Tibial nerve (tissue), 4 donors: ENCODE data around the gene THAP12. TPM values are rescaled to one million over a fixed set of nuclear protein-coding genes. Genes with fewer than 3 reads are reported as not detected.

Source experiments
- DNase-seq, 2 donors: peaks; one replicate each; pipeline ENCODE4 v3.0.0-alpha.2; 2019; ENCODE audit warnings: low spot score in 2 of 2
- H3K27ac ChIP-seq, 4 donors: fragments of 200-600 bp; sonication (generic) in 3 of 4; one replicate each; pipeline ENCODE4 v1.5.1; 2017 to 2019; ENCODE audit warnings: mild to moderate bottlenecking in 1 of 4
- H3K27me3 ChIP-seq, 2 donors: fragments of 200-600 bp; sonication (generic) in 1 of 2; one replicate each; pipeline versions ENCODE4 v1.5.1 to v1.6.0; 2017 to 2019
- H3K36me3 ChIP-seq, 3 donors: fragments of 200-600 bp; sonication (generic); one replicate each; pipeline ENCODE4 v1.5.1; 2018 to 2019
- H3K4me1 ChIP-seq, 4 donors: fragments of 200-600 bp; sonication (generic) in 3 of 4; one replicate each; pipeline ENCODE4 v1.5.1; 2017 to 2019
- H3K4me3 ChIP-seq, 4 donors: fragments of 200-600 bp; sonication (generic) in 3 of 4; one replicate each; pipeline ENCODE4 v1.5.1; 2017 to 2019; ENCODE audit warnings: mild to moderate bottlenecking in 1 of 4, moderate library complexity in 1 of 4
- H3K9me3 ChIP-seq, 4 donors: fragments of 200-600 bp; sonication (generic) in 3 of 4; one replicate each; pipeline ENCODE4 v1.5.1; 2017 to 2019
- EP300 ChIP-seq, 2 donors: sonication (generic); formaldehyde crosslinking; IDR thresholded peaks; one replicate each; pipeline ENCODE4 v1.6.1; 2017; ENCODE audit warnings: antibody characterized with exemption in 2 of 2, mild to moderate bottlenecking in 1 of 2
- POLR2A ChIP-seq, 2 donors: fragments of 450-650 bp; IDR thresholded peaks; one replicate each; pipeline ENCODE4 v1.6.1; 2017; ENCODE audit warnings: antibody characterized with exemption in 2 of 2, mild to moderate bottlenecking in 2 of 2, moderate library complexity in 2 of 2
- WGBS, 2 donors: methylation state at CpG; one replicate each; pipeline ENCODE4 v1.1.5; 2018; 5-methylcytosine and 5-hydroxymethylcytosine counted together
- small RNA-seq: library from RNA; depleted of rRNA; stranded (forward); fragments of <200 nt; gene quantifications from one replicate; pipeline ENCODE3, GENCODE V24; 2016
- total RNA-seq, 4 donors: library from RNA; depleted of rRNA; stranded (reverse); fragments of >200 nt; gene quantifications; one replicate each; pipeline ENCODE4 v1.1.0, GENCODE V29; 2016
- TF ChIP-seq, protein P1 (sequence below), 5 experiments: fragments of 200-600 bp in 3 of 5; fragments of 450-650 bp in 2 of 5; sonication (generic) in 3 of 5; IDR thresholded peaks; one replicate each; pipeline ENCODE4 v1.5.1; 2016 to 2019; ENCODE audit warnings: antibody characterized with exemption in 5 of 5, mild to moderate bottlenecking in 3 of 5, moderate library complexity in 2 of 5

Gene THAP12
- total RNA-seq, 4 donors from 2014 or later: 30.4 to 42.6 (median 35.7) TPM

DNA sequence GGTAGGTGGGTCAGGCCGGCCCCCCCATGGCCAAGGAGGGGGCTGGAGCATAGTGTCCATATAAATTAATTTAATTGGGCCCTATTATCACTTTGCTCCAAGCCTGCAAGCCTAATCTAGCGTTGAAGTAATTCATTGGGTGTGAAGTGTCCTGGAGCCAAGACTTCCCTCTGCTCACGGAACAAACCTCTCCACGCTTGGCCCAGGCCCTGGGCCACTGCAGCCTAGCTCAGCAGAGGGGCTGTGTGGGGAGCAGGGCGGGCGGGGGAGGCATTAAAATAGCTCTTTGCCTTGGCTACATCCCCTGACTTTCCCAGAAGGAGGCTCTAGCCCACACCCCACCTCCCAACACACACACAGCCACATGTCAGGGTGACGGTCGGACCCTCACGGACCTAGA lies 73.5 kb downstream of the THAP12 start:
- H3K36me3 ChIP-seq: no peaks in the 10 kb centered on the region
- H3K27ac ChIP-seq: no peak overlapping the region
- no peak for DNase-seq
- H3K9me3 ChIP-seq: no peaks in the 10 kb centered on the region
- 79 to 84% methylated on average over 9 of the region's 9 CpGs for WGBS, 2 donors
- H3K4me3 ChIP-seq: no peak overlapping the region
- no peaks in the 10 kb centered on the region for H3K27me3 ChIP-seq
- TF ChIP-seq EP300 (IDR thresholded peaks at IDR 0.05): no peak
- no peak for TF ChIP-seq POLR2A (IDR thresholded peaks at IDR 0.05)
- TF ChIP-seq, protein P1, sequence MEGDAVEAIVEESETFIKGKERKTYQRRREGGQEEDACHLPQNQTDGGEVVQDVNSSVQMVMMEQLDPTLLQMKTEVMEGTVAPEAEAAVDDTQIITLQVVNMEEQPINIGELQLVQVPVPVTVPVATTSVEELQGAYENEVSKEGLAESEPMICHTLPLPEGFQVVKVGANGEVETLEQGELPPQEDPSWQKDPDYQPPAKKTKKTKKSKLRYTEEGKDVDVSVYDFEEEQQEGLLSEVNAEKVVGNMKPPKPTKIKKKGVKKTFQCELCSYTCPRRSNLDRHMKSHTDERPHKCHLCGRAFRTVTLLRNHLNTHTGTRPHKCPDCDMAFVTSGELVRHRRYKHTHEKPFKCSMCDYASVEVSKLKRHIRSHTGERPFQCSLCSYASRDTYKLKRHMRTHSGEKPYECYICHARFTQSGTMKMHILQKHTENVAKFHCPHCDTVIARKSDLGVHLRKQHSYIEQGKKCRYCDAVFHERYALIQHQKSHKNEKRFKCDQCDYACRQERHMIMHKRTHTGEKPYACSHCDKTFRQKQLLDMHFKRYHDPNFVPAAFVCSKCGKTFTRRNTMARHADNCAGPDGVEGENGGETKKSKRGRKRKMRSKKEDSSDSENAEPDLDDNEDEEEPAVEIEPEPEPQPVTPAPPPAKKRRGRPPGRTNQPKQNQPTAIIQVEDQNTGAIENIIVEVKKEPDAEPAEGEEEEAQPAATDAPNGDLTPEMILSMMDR (IDR thresholded peaks at IDR 0.05): no peak
- no peaks in the 10 kb centered on the region for H3K4me1 ChIP-seq

DNA sequence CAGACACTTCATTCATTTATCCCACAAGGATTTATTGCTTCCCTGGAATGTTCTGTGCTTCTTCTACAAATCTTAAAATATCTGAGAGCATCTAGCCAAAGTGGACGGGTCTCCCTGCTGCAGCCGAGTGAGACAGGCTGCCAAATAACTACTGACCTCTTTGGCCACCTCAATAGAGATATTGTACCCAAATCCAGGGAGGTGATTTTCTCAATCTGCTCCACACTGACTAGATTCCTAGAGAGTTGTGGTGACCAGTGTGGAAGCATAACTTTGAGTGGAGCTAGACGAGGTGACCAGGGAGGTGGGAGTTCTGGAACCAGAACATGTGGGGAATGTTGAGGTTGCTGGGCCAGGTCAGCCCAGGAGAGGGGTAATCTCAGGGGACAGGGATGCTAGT lies 77.5 kb downstream of the THAP12 start:
- no peaks in the 10 kb centered on the region for H3K4me1 ChIP-seq
- DNase-seq: no peak
- no peaks in the 10 kb centered on the region for H3K27me3 ChIP-seq
- WGBS, 2 donors: 34 to 50% methylated on average over 3 of the region's 3 CpGs
- no peaks in the 10 kb centered on the region for H3K9me3 ChIP-seq
- no peak for TF ChIP-seq POLR2A (IDR thresholded peaks at IDR 0.05)
- no peak for TF ChIP-seq EP300 (IDR thresholded peaks at IDR 0.05)
- TF ChIP-seq, protein P1 (IDR thresholded peaks at IDR 0.05): no peak
- H3K27ac ChIP-seq: no peak overlapping the region
- H3K4me3 ChIP-seq: no peak overlapping the region
- no peaks in the 10 kb centered on the region for H3K36me3 ChIP-seq

DNA sequence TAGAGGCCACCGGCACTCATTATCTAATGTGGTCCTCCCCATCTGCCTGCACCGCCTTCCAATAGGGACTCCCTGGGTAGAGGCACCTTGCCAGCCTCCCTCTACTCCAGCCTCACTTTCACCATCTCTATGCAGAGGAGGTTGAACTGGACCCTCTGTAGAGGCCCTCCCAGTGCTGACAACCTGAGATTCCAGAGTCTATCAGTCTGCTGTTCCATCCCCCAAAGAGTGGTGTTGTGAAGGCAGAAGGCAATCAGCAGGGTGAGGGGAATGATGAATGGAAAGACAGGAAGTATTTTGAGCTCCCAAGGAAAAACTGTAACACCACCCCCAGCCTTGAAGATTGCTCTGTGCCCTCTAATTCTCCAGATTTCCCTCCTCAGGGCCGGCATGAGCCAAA lies 77.9 kb downstream of the THAP12 start:
- DNase-seq: no peak
- Histone ChIP-seq H3K27ac (no peak overlapping the region), H3K4me1 (no peaks in the 10 kb centered on the region), H3K27me3 (no peaks in the 10 kb centered on the region), H3K4me3 (no peak overlapping the region), H3K36me3 (no peaks in the 10 kb centered on the region), H3K9me3 (no peaks in the 10 kb centered on the region)
- TF ChIP-seq EP300 (IDR thresholded peaks at IDR 0.05) (no peak), POLR2A (IDR thresholded peaks at IDR 0.05) (no peak)
- TF ChIP-seq, protein P1 (IDR thresholded peaks at IDR 0.05): no peak
- 73 to 77% methylated on average over 3 of the region's 3 CpGs for WGBS, 2 donors

Small RNAs within 50 kb of the gene (small RNA-seq; reads per million reads assigned to genes)
- gene RF00019: not detected

Other genes with a start within 250 kb of the THAP12 start
- gene WNT11, start 174.6 kb downstream of the THAP12 start, total RNA-seq: 10 to 100 TPM; 14.2 to 65.7 (median 27.5) TPM
- gene GVQW3, start 191 bp upstream of the THAP12 start, total RNA-seq: 1 to 10 TPM; 1.8 to 8.1 (median 2.2) TPM
- gene EMSY, start 63.9 kb upstream of the THAP12 start, total RNA-seq: 10 to 100 TPM; 33.9 to 47.0 (median 41.5) TPM